DOHH2 (cell line): ENCODE measurements around the gene LARGE1.

Experiments used
- H3F3A ChIP-seq: fragments of 200-600 bp; sonication (generic), shearing (Covaris generic); 2 replicates; pipeline ENCODE4 v1.6.0; 2016; ENCODE audit warnings: antibody characterized with exemption, mild to moderate bottlenecking; ENCODE audit not compliant: control insufficient read depth, insufficient read depth
- H3K27ac ChIP-seq: fragments of 200-600 bp; sonication (generic); 2 replicates; pipeline ENCODE4 v1.5.1; 2014; ENCODE audit warnings: low read depth, mild to moderate bottlenecking, low read length, moderate library complexity
- H3K27me3 ChIP-seq: fragments of 200-600 bp; sonication (generic); 2 replicates; pipeline ENCODE4 v1.6.1; 2014; ENCODE audit warnings: mild to moderate bottlenecking, low read length, mixed read lengths; ENCODE audit not compliant: control insufficient read depth
- H3K36me3 ChIP-seq: fragments of 200-600 bp; sonication (generic); 2 replicates; pipeline ENCODE4 v1.6.1; 2014; ENCODE audit warnings: mild to moderate bottlenecking, low read length, moderate library complexity, mixed read lengths; ENCODE audit not compliant: control insufficient read depth
- H3K4me1 ChIP-seq: fragments of 200-600 bp; sonication (generic); 2 replicates; pipeline ENCODE4 v1.6.1; 2014; ENCODE audit warnings: mild to moderate bottlenecking, low read length, mixed read lengths; ENCODE audit not compliant: control insufficient read depth
- H3K4me2 ChIP-seq: fragments of 200-600 bp; sonication (generic); 2 replicates; pipeline ENCODE4 v1.6.0; 2014; ENCODE audit warnings: mild to moderate bottlenecking, low read length, moderate library complexity
- H3K4me3 ChIP-seq: fragments of 200-600 bp; sonication (generic); 2 replicates; pipeline ENCODE4 v1.5.1; 2014; ENCODE audit warnings: mild to moderate bottlenecking, low read length, mixed read lengths
- H3K79me2 ChIP-seq: fragments of 200-600 bp; sonication (generic); 2 replicates; pipeline ENCODE4 v1.6.1; 2014; ENCODE audit warnings: mild to moderate bottlenecking, low read length, mixed read lengths; ENCODE audit not compliant: control insufficient read depth
- H3K9me2 ChIP-seq: fragments of 200-600 bp; sonication (generic); replicated peaks from 2 replicates; pipeline ENCODE4 v1.6.1; 2014; ENCODE audit warnings: mild to moderate bottlenecking, low read length, mixed read lengths; ENCODE audit not compliant: control insufficient read depth
- H3K9me3 ChIP-seq: fragments of 200-600 bp; sonication (generic); 2 replicates; pipeline ENCODE4 v1.6.1; 2014; ENCODE audit warnings: antibody characterized with exemption, low read length, mixed read lengths; ENCODE audit not compliant: control insufficient read depth, insufficient read depth
- H4K20me1 ChIP-seq: fragments of 200-600 bp; sonication (generic); 2 replicates; pipeline ENCODE4 v1.6.0; 2014; ENCODE audit warnings: low read depth, mild to moderate bottlenecking, antibody characterized with exemption, low read length, moderate library complexity; ENCODE audit not compliant: control insufficient read depth, insufficient read depth
- CTCF ChIP-seq: fragments of 200-600 bp; sonication (generic); IDR thresholded peaks from one replicate; pipeline ENCODE4 v1.5.1; 2014; ENCODE audit warnings: antibody characterized with exemption, mild to moderate bottlenecking, low read depth, low read length; ENCODE audit not compliant: poor library complexity, severe bottlenecking
- EZH2phosphoT487 ChIP-seq: fragments of 200-600 bp; sonication (generic); IDR thresholded peaks from 2 replicates; pipeline ENCODE4 v1.6.1; 2017; ENCODE audit warnings: borderline replicate concordance, mild to moderate bottlenecking, antibody characterized with exemption, low read length, moderate library complexity, mixed read lengths

LARGE1 gene

GRCh38 chr22:33785283-33785968 lies 134.8 kb downstream of the LARGE1 start:
- no peak overlapping the region for H3K27ac ChIP-seq
- no peak overlapping the region for H3K4me2 ChIP-seq
- H3K27me3 ChIP-seq, result no peaks in the 10 kb centered on the region
- H3F3A ChIP-seq, result no peaks in the 10 kb centered on the region
- H3K4me3 ChIP-seq, result no peak overlapping the region
- H4K20me1 ChIP-seq, result no peaks in the 10 kb centered on the region
- no peaks in the 10 kb centered on the region for H3K4me1 ChIP-seq
- peaks cover 16% of the 10 kb centered on the region; the same call in 1 of the 2 replicates for H3K9me3 ChIP-seq
- no peaks in the 10 kb centered on the region for H3K9me2 ChIP-seq
- H3K79me2 ChIP-seq, result no peaks in the 10 kb centered on the region
- no peak for TF ChIP-seq CTCF
- no peak for TF ChIP-seq EZH2phosphoT487
- H3K36me3 ChIP-seq, result no peaks in the 10 kb centered on the region

- Histone ChIP-seq H3K27ac (no peak overlapping the region), H3K4me3 (no peak overlapping the region), H3K36me3 (no peaks in the 10 kb centered on the region), H3K79me2 (no peaks in the 10 kb centered on the region), H3K4me1 (no peaks in the 10 kb centered on the region), H3K9me3 (no peaks in the 10 kb centered on the region), H3K4me2 (no peak overlapping the region), H3K27me3 (no peaks in the 10 kb centered on the region), H3F3A (no peaks in the 10 kb centered on the region), H3K9me2 (no peaks in the 10 kb centered on the region), H4K20me1 (no peaks in the 10 kb centered on the region)
- TF ChIP-seq CTCF (no peak), EZH2phosphoT487 (no peak)
These were observed 138.9 kb downstream of the LARGE1 start for GRCh38 chr22:33781411-33781810.

GRCh38 chr22:33780531-33781136 lies 139.6 kb downstream of the LARGE1 start:
- Histone ChIP-seq H3K4me2 (no peak overlapping the region), H3K79me2 (no peaks in the 10 kb centered on the region)
- TF ChIP-seq CTCF (no peak), EZH2phosphoT487 (no peak)

More at GRCh38 chr22:33780531-33781136, 139.6 kb downstream of the LARGE1 start:
- Histone ChIP-seq H3K9me2 (no peaks in the 10 kb centered on the region), H4K20me1 (no peaks in the 10 kb centered on the region), H3K4me1 (no peaks in the 10 kb centered on the region), H3K27ac (no peak overlapping the region), H3K9me3 (no peaks in the 10 kb centered on the region), H3K36me3 (no peaks in the 10 kb centered on the region), H3F3A (no peaks in the 10 kb centered on the region), H3K4me3 (no peak overlapping the region), H3K27me3 (no peaks in the 10 kb centered on the region)
